HG03342 (cell line): ENCODE results near the gene ADGRD1.

Experiments
- ATAC-seq: cut with Tn5 transposase; IDR thresholded peaks from one replicate; pipeline ENCODE4 v1.9.1; 2021; ENCODE audit warnings: mild to moderate bottlenecking, moderate library complexity; ENCODE audit not compliant: unreplicated experiment

Gene ADGRD1

GRCh38 chr12:131038159-131038558, 84.5 kb downstream of the ADGRD1 start:
- ATAC-seq, result no peak

- ATAC-seq, result no peak
Measured at GRCh38 chr12:131038961-131039950, 85.5 kb downstream of the ADGRD1 start.

- no peak for ATAC-seq
Measured at GRCh38 chr12:131040491-131040890, 86.8 kb downstream of the ADGRD1 start.

GRCh38 chr12:131041216-131041967, 87.7 kb downstream of the ADGRD1 start:
- ATAC-seq, result no peak

- no peak for ATAC-seq
Measured at GRCh38 chr12:131041968-131042833, 88.5 kb downstream of the ADGRD1 start.

GRCh38 chr12:131042834-131043245, 89.1 kb downstream of the ADGRD1 start:
- ATAC-seq, result no peak

- ATAC-seq, result no peak
Measured at GRCh38 chr12:131043401-131043871, 89.7 kb downstream of the ADGRD1 start.

GRCh38 chr12:131044136-131044535, 90.4 kb downstream of the ADGRD1 start:
- no peak for ATAC-seq

- no peak for ATAC-seq
Measured at GRCh38 chr12:131044760-131045381, 91.2 kb downstream of the ADGRD1 start.

GRCh38 chr12:131045705-131046460, 92.2 kb downstream of the ADGRD1 start:
- no peak for ATAC-seq

- peak; percentile 65 for ATAC-seq
Measured at GRCh38 chr12:131046813-131047788, 93.4 kb downstream of the ADGRD1 start.

GRCh38 chr12:131047789-131048610, 94.3 kb downstream of the ADGRD1 start:
- peak; percentile 17 for ATAC-seq

- no peak for ATAC-seq
Measured at GRCh38 chr12:131048611-131048990, 94.9 kb downstream of the ADGRD1 start.

GRCh38 chr12:131049002-131049401, 95.3 kb downstream of the ADGRD1 start:
- no peak for ATAC-seq

GRCh38 chr12:131049549-131050339, 96.0 kb downstream of the ADGRD1 start:
- no peak for ATAC-seq

GRCh38 chr12:131050463-131051154, 96.9 kb downstream of the ADGRD1 start:
- no peak for ATAC-seq
